ENCODE data around the gene GTPBP1. TPM values are rescaled to one million over a fixed set of nuclear protein-coding genes. Genes with fewer than 3 reads are reported as not detected.

GTPBP1 gene
- total and polyA plus RNA-seq, 2 donors (not counting 1 experiment from before 2014, with no cell fraction given), result 77.8 to 174 TPM

DNA sequence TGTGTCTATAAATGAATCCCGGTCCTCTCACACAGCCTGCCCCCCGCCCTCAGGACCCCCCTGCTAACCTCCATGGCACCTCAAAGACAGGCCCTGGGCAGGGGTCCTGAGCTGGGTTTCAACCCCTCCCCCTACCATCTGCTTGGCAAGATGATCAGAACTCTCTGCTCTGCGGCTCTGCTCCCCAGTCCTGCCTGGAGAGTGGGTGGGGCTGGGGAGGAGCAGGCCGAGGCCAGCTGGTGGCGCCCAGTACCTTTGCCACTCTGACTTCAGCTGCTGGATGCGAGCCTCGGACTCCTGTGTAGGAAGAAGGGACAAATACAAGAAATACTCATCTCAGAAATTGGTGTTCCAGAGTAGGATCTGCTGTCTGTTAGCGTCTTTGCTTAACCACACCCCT, 35.0 kb downstream of the GTPBP1 start:
- peak overlapping the region; percentile 20 for H3K27ac Mint-ChIP-seq
- peaks cover 31% of the 10 kb centered on the region for H3K79me2 ChIP-seq (ENCODE audit: control insufficient read depth, insufficient read depth, low read length)
- H2AFZ ChIP-seq (ENCODE audit: insufficient read depth, low read depth, low read length, poor library complexity, severe bottlenecking), result no peak overlapping the region
- 97% methylated on average over 3 of the region's 8 CpGs for WGBS (ENCODE audit: insufficient coverage)
- TF ChIP-seq, protein P1, sequence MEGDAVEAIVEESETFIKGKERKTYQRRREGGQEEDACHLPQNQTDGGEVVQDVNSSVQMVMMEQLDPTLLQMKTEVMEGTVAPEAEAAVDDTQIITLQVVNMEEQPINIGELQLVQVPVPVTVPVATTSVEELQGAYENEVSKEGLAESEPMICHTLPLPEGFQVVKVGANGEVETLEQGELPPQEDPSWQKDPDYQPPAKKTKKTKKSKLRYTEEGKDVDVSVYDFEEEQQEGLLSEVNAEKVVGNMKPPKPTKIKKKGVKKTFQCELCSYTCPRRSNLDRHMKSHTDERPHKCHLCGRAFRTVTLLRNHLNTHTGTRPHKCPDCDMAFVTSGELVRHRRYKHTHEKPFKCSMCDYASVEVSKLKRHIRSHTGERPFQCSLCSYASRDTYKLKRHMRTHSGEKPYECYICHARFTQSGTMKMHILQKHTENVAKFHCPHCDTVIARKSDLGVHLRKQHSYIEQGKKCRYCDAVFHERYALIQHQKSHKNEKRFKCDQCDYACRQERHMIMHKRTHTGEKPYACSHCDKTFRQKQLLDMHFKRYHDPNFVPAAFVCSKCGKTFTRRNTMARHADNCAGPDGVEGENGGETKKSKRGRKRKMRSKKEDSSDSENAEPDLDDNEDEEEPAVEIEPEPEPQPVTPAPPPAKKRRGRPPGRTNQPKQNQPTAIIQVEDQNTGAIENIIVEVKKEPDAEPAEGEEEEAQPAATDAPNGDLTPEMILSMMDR (IDR thresholded peaks at IDR 0.05), result no peak
- TF ChIP-seq EZH2 (IDR thresholded peaks at IDR 0.05; ENCODE audit: borderline replicate concordance, insufficient read depth, low read depth, low read length, poor library complexity, severe bottlenecking), result no peak
- intact Hi-C loops (cut with micrococcal nuclease), result no loop called here
- H3K9ac ChIP-seq (ENCODE audit: low read length), result no peak overlapping the region
- peak overlapping the region in 1 of 2 donors; percentile 39 for H3K27ac ChIP-seq (ENCODE audit: low read length in 2 of 2)
- no peaks in the 10 kb centered on the region for H3K9me3 ChIP-seq (ENCODE audit: control extremely low read depth in 1 of 3, control insufficient read depth in 2 of 3, insufficient read depth in 1 of 3, low read length in 2 of 3)
- no peak overlapping the region for H3K4me3 Mint-ChIP-seq
- no peaks in the 10 kb centered on the region for H3K27me3 Mint-ChIP-seq
- no peaks in the 10 kb centered on the region for H3K27me3 ChIP-seq (replicated peaks in 1 of 4; ENCODE audit: control extremely low read depth in 1 of 4, control insufficient read depth in 3 of 4, insufficient read depth in 4 of 4, low read length in 3 of 4)
- H3K4me1 ChIP-seq (ENCODE audit: control insufficient read depth in 2 of 2, insufficient read depth in 2 of 2, low read length in 2 of 2), result peaks cover 0 to 10% of the 10 kb centered on the region in 2 donors
- ATAC-seq (ENCODE audit: low read depth), result no peak
- no peak overlapping the region for H3K4me2 ChIP-seq (replicated peaks; ENCODE audit: low read depth, low read length, poor library complexity, severe bottlenecking)
- CTCF ChIA-PET, result interaction anchor here (1.3 kb wide), 1 partner anchor 11 kb away, joined by 3 read pairs; no protein-coding TSS in a partner anchor
- no peaks in the 10 kb centered on the region for H3K9me3 Mint-ChIP-seq (ENCODE audit: insufficient read depth)
- POLR2A ChIA-PET, result no interaction called here
- H3K36me3 ChIP-seq (replicated peaks in 1 of 2; ENCODE audit: control extremely low read depth in 1 of 2, control insufficient read depth in 1 of 2, extremely low read depth in 1 of 2, insufficient read depth in 2 of 2, low read length in 1 of 2), result peaks cover 7 to 99% of the 10 kb centered on the region in 2 experiments
- H3K4me3 ChIP-seq (ENCODE audit: control extremely low read depth in 1 of 5, extremely low read depth in 1 of 5, insufficient read depth in 1 of 5, low read depth in 2 of 5, low read length in 4 of 5), result no peak overlapping the region
- no peak for DNase-seq
- H4K20me1 ChIP-seq (ENCODE audit: control insufficient read depth, insufficient read depth, low read length, poor library complexity, severe bottlenecking), result peaks cover 100% of the 10 kb centered on the region
- peaks cover 7% of the 10 kb centered on the region for H3K4me1 Mint-ChIP-seq

DNA sequence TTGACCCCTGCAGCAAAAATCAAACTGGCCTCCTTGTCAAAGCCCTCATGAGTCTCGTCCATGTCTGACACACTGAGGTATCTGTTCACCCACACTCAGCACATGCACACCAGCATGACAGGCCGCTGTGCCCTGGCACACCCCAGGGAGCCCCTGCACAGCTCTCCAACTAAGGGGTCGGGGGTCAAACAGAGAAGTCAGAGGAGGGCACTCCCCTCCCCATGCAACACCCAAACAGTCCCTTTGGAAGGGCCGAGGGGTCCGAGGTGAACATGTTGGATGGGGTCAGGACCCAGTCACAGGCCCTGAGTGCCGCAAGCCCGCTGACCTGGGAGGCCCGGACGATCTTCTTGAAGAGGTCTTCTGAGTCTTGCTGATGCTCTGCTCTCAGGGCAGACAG, 35.4 kb downstream of the GTPBP1 start:
- Histone ChIP-seq H3K9ac (ENCODE audit: low read length) (no peak overlapping the region), H3K27ac (ENCODE audit: low read length in 2 of 2) (peak overlapping the region in 1 of 2 donors; percentile 39), H3K79me2 (ENCODE audit: control insufficient read depth, insufficient read depth, low read length) (peaks cover 35% of the 10 kb centered on the region), H4K20me1 (ENCODE audit: control insufficient read depth, insufficient read depth, low read length, poor library complexity, severe bottlenecking) (peaks cover 100% of the 10 kb centered on the region), H3K4me2 (replicated peaks; ENCODE audit: low read depth, low read length, poor library complexity, severe bottlenecking) (no peak overlapping the region), H3K36me3 (replicated peaks in 1 of 2; ENCODE audit: control extremely low read depth in 1 of 2, control insufficient read depth in 1 of 2, extremely low read depth in 1 of 2, insufficient read depth in 2 of 2, low read length in 1 of 2) (peaks cover 7 to 99% of the 10 kb centered on the region in 2 experiments), H3K4me1 (ENCODE audit: control insufficient read depth in 2 of 2, insufficient read depth in 2 of 2, low read length in 2 of 2) (peaks cover 0 to 6% of the 10 kb centered on the region in 2 donors), H3K9me3 (ENCODE audit: control extremely low read depth in 1 of 3, control insufficient read depth in 2 of 3, insufficient read depth in 1 of 3, low read length in 2 of 3) (no peaks in the 10 kb centered on the region), H3K27me3 (replicated peaks in 1 of 4; ENCODE audit: control extremely low read depth in 1 of 4, control insufficient read depth in 3 of 4, insufficient read depth in 4 of 4, low read length in 3 of 4) (no peaks in the 10 kb centered on the region), H2AFZ (ENCODE audit: insufficient read depth, low read depth, low read length, poor library complexity, severe bottlenecking) (no peak overlapping the region), H3K4me3 (ENCODE audit: control extremely low read depth in 1 of 5, extremely low read depth in 1 of 5, insufficient read depth in 1 of 5, low read depth in 2 of 5, low read length in 4 of 5) (no peak overlapping the region)
- TF ChIP-seq, protein P1 (IDR thresholded peaks at IDR 0.05), result no peak
- TF ChIP-seq EZH2 (IDR thresholded peaks at IDR 0.05; ENCODE audit: borderline replicate concordance, insufficient read depth, low read depth, low read length, poor library complexity, severe bottlenecking), result no peak
- Mint-ChIP-seq H3K27ac (peak overlapping the region; percentile 26), H3K4me1 (peaks cover 5% of the 10 kb centered on the region), H3K9me3 (ENCODE audit: insufficient read depth) (no peaks in the 10 kb centered on the region), H3K27me3 (no peaks in the 10 kb centered on the region), H3K4me3 (no peak overlapping the region)
- CTCF ChIA-PET, result interaction anchor here (1.3 to 1.5 kb wide), 2 partner anchors 8 to 10 kb away, joined by 4 to 7 read pairs; no protein-coding TSS in a partner anchor
- no peak for DNase-seq
- intact Hi-C loops (cut with micrococcal nuclease), result no loop called here
- ATAC-seq (ENCODE audit: low read depth), result no peak
- POLR2A ChIA-PET, result no interaction called here
- whole genome bisulfite sequencing (ENCODE audit: insufficient coverage), result 99% methylated on average over 8 of the region's 9 CpGs
